H4 (cell line): ENCODE measurements around the gene INO80D. TPM values are rescaled to one million over a fixed set of nuclear protein-coding genes. Genes with fewer than 3 reads are reported as not detected.
"Not testable (repeated sequence)": the region's sequence is repeated elsewhere in the genome, so short reads cannot be mapped to it uniquely, and the experiment has no call there.

Source experiments
- DNase-seq: peaks from one replicate; pipeline ENCODE4 v3.0.0-alpha.2; 2015; ENCODE audit warnings: low spot score
- total RNA-seq: library from RNA; depleted of rRNA; stranded (reverse); fragments of >200 nt; shearing (Covaris generic); gene quantifications from 2 replicates; pipeline ENCODE4 v1.2.3, GENCODE V29; 2014

The INO80D gene
- total RNA-seq, 1 experiment from 2014 or later, result 2.3 TPM

DNA sequence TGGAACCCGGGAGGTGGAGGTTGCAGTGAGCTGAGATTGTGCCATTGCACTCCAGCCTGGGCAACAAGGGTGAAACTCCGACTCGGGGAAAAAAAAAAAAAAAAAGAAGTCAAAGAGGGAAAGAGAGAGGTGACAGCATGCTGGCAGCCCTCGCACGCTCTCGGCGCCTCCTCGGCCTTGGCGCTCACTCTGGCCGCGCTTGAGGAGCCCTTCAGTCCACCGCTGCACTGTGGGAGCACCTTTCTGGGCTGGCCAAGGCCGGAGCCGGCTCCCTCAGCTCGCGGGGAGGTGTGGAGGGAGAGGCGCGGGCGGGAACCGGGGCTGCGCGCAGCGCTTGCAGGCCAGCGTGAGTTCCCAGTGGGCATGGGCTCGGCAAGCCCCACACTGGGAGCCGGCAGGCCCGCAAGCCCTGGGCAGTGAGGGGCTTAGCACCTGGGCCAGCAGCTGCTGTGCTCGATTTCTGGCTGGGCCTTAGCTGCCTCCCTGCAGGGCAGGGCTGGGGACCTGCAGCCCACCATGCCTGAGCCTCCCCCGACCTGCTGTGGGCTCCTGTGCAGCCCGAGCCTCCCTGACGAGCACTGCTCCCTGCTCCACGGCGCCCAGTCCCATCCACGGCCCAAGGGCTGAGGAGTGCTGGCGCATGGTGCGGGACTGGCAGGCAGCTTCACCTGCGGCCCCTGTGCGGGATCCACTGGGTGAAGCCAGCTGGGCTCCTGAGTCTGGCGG, 108.9 kb downstream of the INO80D start:
- not testable (repeated sequence) for DNase-seq

DNA sequence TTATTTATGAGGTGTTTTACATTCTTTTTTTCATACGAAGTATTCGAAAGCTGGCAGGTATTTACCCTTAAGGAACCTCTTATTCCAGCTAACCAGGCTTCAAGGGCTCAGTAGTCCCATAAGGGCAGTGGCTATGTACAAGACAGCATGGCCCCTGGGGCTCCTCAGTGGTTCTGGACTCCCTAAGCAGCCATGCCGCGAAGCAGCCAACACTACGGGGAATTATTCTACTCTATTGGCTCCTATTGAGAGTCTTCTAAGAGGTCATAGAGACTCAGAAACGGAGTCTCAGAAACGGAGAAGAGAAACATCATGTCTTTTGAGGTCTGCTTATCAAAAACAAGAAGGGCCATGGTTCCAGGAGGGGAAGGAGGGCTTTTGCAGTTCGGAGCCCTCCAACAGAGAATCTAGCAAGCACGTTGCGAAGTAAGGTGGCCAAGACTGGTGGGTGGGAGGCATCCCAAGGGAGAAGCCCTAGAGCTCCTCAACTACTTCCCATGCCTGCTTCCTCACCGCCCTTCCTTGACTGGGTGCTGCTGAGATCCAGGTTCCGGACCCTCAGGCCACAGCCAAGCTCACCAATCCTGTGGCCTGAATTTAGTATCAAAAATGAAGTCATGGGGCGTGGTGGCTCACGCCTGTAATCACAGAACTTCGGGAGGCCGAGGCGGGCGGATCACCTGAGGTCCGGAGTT, 109.7 kb downstream of the INO80D start:
- DNase-seq, result no peak

DNA sequence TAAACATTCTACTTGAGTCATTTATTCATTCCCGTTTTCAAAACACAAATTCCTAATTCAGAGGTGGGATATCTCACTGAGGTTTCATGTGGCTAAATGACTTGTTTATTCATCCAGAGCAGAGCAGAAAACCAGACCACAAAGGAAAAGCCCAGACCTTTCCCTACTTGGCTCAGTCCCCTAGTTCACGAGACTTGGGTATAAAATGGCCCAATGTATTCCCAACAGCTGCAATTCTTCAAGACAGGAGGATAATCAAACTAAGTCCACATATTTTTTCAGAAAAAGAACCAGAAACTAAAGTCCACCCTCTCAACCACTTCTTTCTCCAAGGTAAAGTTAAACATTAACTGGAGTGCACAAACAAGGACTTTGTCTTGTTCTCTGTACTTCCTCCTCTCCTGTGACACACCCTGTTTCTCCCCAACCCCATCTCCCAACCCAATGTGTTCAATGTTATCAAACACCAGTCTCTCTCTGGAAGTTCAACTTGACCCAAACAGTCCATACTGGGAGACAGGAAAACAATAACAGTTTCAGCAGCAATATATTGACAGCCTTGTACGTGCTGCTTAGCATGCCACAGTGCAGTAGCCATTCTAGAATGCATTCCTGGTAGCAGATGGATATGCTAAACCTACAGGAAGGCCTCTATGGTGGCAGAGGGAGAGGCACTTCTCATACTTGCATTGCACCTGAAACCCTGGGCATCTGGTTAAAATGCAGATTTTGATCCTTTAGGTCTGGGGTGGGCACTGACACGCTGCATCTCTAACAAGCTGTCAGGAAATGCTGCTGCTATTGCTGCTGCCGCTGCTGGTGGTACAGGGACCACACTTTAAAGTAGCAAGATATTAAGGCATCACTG, 110.7 kb downstream of the INO80D start:
- peak; percentile 44 for DNase-seq

DNA sequence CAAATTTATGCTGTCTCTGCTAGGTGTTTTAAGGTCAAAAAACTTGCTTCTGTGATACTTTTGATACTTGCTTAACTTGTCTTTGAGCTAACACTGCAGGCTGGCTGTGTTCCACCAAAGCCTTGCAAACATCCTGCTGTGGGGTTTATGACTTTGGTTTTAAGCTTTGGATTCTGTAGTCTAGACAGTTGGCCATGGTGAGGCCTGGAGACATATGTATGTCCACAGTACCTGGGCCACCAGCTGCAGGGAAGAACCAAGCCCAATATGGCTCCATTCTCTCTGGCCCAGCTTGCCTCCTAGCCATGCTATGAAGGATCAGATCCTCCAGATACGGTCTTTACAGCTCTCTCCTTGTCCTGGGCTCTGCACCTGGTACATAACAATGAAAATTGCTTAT, 113.9 kb downstream of the INO80D start:
- no peak for DNase-seq

GRCh38 chr2:205970348-205970747, 115.6 kb downstream of the INO80D start:
- no peak for DNase-seq

DNA sequence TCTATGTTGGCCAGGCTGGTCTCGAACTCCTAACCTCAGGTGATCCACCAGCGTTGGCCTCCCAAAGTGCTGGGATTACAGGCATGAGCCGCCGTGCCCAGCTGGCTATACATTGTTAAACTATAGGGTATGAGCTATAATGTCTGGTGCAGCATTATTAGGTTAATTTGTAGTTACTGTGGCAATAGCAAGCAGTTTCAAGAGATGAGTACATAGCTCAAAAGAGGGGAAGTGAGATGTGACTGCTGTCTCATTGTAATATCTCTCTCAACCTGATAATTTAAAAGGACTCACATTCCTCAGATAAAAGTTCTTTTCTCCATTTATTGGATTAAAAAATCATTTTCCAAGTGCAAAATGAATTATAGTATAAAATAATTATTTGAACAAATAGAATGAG, 116.4 kb downstream of the INO80D start:
- no peak for DNase-seq

GRCh38 chr2:205967391-205968075, 118.4 kb downstream of the INO80D start:
- DNase-seq, result no peak

DNA sequence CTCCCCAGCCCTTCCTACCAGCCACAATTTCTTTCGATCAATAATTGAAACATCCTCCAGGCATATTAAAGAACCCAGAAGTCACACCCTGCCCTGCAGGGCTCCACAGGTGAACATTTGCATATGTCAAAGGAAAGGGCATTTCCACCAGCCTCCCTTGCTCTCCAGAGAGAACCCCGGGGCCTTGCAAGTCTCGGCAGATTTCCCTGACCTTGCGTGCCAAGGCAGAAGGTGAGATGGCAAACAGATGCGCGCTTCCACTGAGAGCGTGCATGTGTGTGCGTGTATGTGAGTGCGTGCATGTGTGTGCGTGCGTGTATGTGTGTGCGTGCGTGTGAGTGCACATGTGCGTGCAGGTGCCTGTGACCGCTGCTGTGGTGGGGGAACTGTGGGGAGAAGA, 120.3 kb downstream of the INO80D start:
- no peak for DNase-seq

DNA sequence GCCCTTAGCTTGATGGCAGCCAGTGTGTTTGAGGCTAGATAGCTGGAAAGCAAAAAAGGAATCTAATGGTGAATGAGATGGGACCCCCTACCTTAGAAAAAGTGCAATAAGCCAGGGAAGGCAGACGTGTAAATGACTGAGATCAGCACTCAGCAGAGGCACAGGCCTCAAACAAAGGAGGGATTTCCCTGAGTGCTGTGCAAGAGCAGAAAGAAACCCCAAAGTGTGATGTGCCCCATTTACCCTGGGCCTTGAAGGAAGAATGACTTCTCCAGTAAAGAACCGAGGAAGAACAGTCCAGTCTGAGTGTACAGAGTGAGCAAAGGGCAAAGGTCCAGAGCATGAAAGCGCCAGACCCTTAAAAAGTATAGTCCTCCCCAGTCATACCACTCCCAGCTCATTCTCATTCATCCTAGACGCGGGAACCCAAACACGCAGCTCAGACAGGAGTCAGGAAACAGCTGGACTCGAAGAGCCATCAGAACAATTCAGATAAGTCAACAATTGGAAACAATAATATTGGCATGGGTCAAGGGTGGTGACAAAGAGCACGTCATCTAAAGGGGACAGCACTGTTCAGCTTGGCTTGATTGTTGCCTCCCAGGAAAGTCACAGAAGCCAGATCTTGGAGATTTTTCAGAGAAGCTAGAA, 121.7 kb downstream of the INO80D start:
- DNase-seq, result no peak

DNA sequence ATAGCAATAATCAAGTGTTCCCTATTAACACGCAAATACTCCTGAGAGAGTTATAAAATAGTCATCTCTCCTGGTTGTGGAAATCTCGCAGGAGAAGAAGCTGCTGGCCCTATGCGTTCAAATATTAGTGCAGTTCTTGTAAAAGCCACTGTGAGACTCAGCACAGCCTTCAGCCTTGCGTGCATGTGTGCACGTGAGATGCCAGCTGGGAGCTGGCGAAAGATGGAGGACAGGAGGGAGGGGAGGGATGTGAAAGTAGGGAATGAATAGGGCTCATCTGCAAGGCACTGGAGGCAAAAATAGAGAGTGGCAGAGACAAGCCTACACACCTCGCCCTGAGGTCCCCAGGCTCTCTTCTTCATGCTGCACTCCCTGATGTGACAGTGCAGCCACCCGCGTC, 126.5 kb downstream of the INO80D start:
- DNase-seq, result no peak

GRCh38 chr2:205957452-205958154, 128.4 kb downstream of the INO80D start:
- DNase-seq, result no peak

DNA sequence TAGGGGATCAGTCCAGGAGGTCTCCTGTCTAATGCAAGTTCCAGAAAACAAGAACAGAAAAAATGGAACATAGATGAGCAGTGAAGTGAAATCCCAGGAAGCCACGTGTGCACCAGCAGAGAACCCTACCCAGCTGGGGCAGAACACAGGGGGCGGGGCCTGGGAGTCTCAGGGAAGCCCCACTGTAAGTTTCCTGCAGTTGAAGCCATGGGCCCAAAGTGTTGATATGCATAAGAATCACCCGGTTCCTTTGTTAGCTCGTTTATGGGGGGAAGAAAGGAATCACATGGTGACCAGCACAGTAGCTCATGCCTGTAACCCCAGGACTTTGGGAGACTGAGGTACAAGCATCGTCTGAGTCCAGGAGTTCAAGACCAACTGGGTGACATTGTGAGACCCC, 131.3 kb downstream of the INO80D start:
- no peak for DNase-seq

DNA sequence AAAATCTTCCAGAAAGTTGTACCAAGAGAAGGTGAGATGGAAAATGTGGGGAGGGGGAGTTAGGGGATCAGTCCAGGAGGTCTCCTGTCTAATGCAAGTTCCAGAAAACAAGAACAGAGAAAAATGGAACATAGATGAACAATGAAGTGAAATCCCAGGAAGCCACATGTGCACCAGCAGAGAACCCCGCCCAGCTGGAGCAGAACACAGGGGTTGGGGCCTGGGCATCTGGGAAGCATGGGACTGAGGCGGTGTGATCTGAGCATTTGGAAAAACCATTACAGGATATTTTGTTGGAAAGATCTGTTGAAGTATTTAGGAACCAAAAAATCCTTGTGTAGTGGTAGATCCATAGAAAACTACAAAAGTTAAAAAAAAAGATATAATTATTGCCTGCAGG, 133.7 kb downstream of the INO80D start:
- DNase-seq, result no peak

- DNase-seq, result no peak
These were observed 137.1 kb downstream of the INO80D start for GRCh38 chr2:205948883-205949282.

DNA sequence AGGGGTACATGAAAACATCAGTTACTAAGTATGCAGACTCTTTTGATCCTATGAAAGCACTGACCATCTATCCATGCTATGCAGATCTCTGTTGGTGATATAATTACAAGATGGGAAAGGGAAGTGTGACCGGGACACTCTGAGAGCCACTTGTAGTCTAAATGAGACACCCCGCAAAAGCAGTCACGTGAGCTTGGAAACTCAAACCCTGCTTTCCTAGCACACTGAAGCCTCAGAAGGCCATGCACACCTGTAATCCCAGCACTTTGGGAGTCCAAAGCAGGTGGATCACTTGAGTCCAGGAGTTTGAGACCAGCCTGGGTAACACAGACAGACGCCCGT, 137.5 kb downstream of the INO80D start:
- no peak for DNase-seq

GRCh38 chr2:205947621-205948495, 138.1 kb downstream of the INO80D start:
- peak; percentile 54 for DNase-seq

DNA sequence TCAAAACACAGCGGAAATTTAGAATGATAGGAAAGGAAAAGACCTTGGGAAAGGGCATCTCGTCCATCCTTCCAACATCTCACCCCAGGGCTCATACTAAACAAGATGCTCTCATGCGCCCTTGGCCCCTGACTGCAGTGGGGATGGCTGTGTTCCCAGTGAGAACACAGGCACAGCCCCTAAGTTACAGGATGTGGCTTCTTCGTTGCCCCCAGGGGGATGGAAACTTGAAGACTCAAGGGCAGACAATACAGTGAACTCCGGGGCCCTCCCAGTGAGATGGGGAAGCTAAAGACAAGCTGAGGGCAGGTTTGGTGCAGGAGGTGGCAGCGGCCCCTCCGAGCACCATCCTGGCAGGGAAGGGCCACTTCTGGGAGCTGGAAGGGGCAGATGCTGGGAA, 139.7 kb downstream of the INO80D start:
- no peak for DNase-seq
